BJ (cell line): ENCODE data around the gene BLTP2. TPM values are rescaled to one million over a fixed set of nuclear protein-coding genes. Genes with fewer than 3 reads are reported as not detected.
"Not testable (repeated sequence)": the region's sequence is repeated elsewhere in the genome, so short reads cannot be mapped to it uniquely, and the experiment has no call there.

ENCODE experiments used
- CTCF ChIA-PET: fragments of 350-600 bp; formaldehyde crosslinking; extraction: SDS; loops from one replicate; lab custom pipeline; 2021; ENCODE audit warnings: antibody characterized with exemption, inconsistent platforms; lab: Yijun Ruan, JAX
- POLR2A ChIA-PET: fragments of 300-600 bp; sonication (Branson Sonifier 250); formaldehyde crosslinking; extraction: SDS; loops from one replicate; lab custom pipeline; 2021; ENCODE audit warnings: antibody characterized with exemption; lab: Charles Lee
- DNase-seq: peaks from one replicate; pipeline ENCODE4 v3.0.0-alpha.2; 2011; ENCODE audit warnings: low read depth
- H3K27me3 ChIP-seq: 2 replicates; pipeline ENCODE4 v1.6.0; 2011; ENCODE audit warnings: low read length; ENCODE audit not compliant: control insufficient read depth, insufficient read depth
- H3K36me3 ChIP-seq: 2 replicates; pipeline ENCODE4 v1.5.1; 2011; ENCODE audit warnings: low read length; ENCODE audit not compliant: control insufficient read depth, insufficient read depth
- H3K4me3 ChIP-seq: 2 replicates; pipeline ENCODE4 v1.5.1; 2011; ENCODE audit warnings: low read depth, mild to moderate bottlenecking, control low read depth, low read length
- CTCF ChIP-seq: IDR thresholded peaks from 2 replicates; pipeline ENCODE4 v1.5.1; 2011; ENCODE audit warnings: low read depth, mild to moderate bottlenecking, control low read depth, inconsistent platforms, low read length, moderate library complexity; ENCODE audit not compliant: insufficient read depth
- polyA plus RNA-seq: library from polyadenylated mRNA; depleted of rRNA; stranded (reverse); fragments of >200 nt; gene quantifications from 2 replicates; pipeline ENCODE4 v1.2.3, GENCODE V29; 2011

Gene BLTP2
- polyA plus RNA-seq, 1 experiment, result 206 TPM

GRCh38 chr17:28661635-28662526, 16.9 kb upstream of the BLTP2 start, which contains the start of the genes SDF2 and SUPT6H:
Gene SDF2 (minus strand): TSS chr17:28661906. CDS start chr17:28661876, 30 bp downstream.
Gene SUPT6H (plus strand): TSS chr17:28662205. CDS start chr17:28673402, 11,197 bp downstream.
- no peaks in the 10 kb centered on the region for H3K36me3 ChIP-seq
- ChIA-PET POLR2A (interaction anchor here (0.9 kb wide), 1 partner anchor 48 kb away, joined by 3 read pairs; no protein-coding TSS in a partner anchor), CTCF (interaction anchor here (0.7 to 2.0 kb wide), 6 partner anchors 15 to 429 kb away, joined by 3 to 13 read pairs (median 3); no protein-coding TSS in a partner anchor)
- no peaks in the 10 kb centered on the region for H3K27me3 ChIP-seq
- TF ChIP-seq CTCF, result no peak
- peak within 1 kb of the TSS; percentile 77 for H3K4me3 ChIP-seq
- peak; percentile 34 for DNase-seq

GRCh38 chr17:28659497-28659881, 14.5 kb upstream of the BLTP2 start:
- CTCF ChIA-PET, POLR2A ChIA-PET: not testable (repeated sequence)

GRCh38 chr17:28658766-28659496, 14.0 kb upstream of the BLTP2 start:
- POLR2A ChIA-PET, CTCF ChIA-PET, DNase-seq, H3K4me3 ChIP-seq, H3K27me3 ChIP-seq, H3K36me3 ChIP-seq: not testable (repeated sequence)

More at GRCh38 chr17:28659497-28659881, 14.5 kb upstream of the BLTP2 start:
- H3K36me3 ChIP-seq, H3K27me3 ChIP-seq, DNase-seq, H3K4me3 ChIP-seq: not testable (repeated sequence)

- H3K4me3 ChIP-seq, POLR2A ChIA-PET, H3K36me3 ChIP-seq, H3K27me3 ChIP-seq, DNase-seq: not testable (repeated sequence)
- CTCF ChIA-PET, result interaction anchor here (1.6 to 1.9 kb wide), 2 partner anchors 10 to 11 kb away, joined by 5 to 7 read pairs; no protein-coding TSS in a partner anchor
Observed at GRCh38 chr17:28658342-28658741, 13.4 kb upstream of the BLTP2 start.

- Histone ChIP-seq H3K36me3 (peaks cover 2% of the 10 kb centered on the region), H3K4me3 (no peak overlapping the region), H3K27me3 (no peaks in the 10 kb centered on the region)
- DNase-seq, result no peak
- no peak for TF ChIP-seq CTCF
- POLR2A ChIA-PET, result interaction anchor here (0.6 kb wide), 1 partner anchor 13 kb away, joined by 3 read pairs; the partner anchor contains the start of gene BLTP2
- CTCF ChIA-PET, result interaction anchor here (1.6 to 1.9 kb wide), 2 partner anchors 9 to 11 kb away, joined by 5 to 7 read pairs; no protein-coding TSS in a partner anchor
Observed at GRCh38 chr17:28657756-28658155, 12.8 kb upstream of the BLTP2 start.

- ChIA-PET CTCF (interaction anchor here (0.6 kb wide), 1 partner anchor 9 kb away, joined by 3 read pairs; no protein-coding TSS in a partner anchor), POLR2A (no interaction called here)
- DNase-seq, result no peak
- no peak for TF ChIP-seq CTCF
- no peak overlapping the region for H3K4me3 ChIP-seq
- H3K27me3 ChIP-seq, result no peaks in the 10 kb centered on the region
- peaks cover 2% of the 10 kb centered on the region for H3K36me3 ChIP-seq
Observed at GRCh38 chr17:28655160-28655559, 10.2 kb upstream of the BLTP2 start.
